Measurements from ENCODE around the gene CLEC17A. TPM values are rescaled to one million over a fixed set of nuclear protein-coding genes. Genes with fewer than 3 reads are reported as not detected.
"Not testable (repeated sequence)": the region's sequence is repeated elsewhere in the genome, so short reads cannot be mapped to it uniquely, and the experiment has no call there.

CLEC17A gene
- total RNA-seq, 1 donor = not detected

- H3K4me3 ChIP-seq (ENCODE audit: low read depth, low read length) = no peak overlapping the region
- DNase-seq (ENCODE audit: low read depth) = no peak
- no peak for TF ChIP-seq CTCF (IDR thresholded peaks at IDR 0.05; ENCODE audit: insufficient read depth, low read depth, low read length)
Observed at GRCh38 chr19:14611051-14611450, 28.2 kb downstream of the CLEC17A start.

- H3K4me3 ChIP-seq (ENCODE audit: low read depth, low read length); DNase-seq (ENCODE audit: low read depth): not testable (repeated sequence)
Observed at GRCh38 chr19:14612242-14612641, 29.4 kb downstream of the CLEC17A start.

GRCh38 chr19:14612657-14613056 lies 29.8 kb downstream of the CLEC17A start:
- DNase-seq (ENCODE audit: low read depth) = no peak
- no peak for TF ChIP-seq CTCF (IDR thresholded peaks at IDR 0.05; ENCODE audit: insufficient read depth, low read depth, low read length)
- H3K4me3 ChIP-seq (ENCODE audit: low read depth, low read length) = no peak overlapping the region

- H3K4me3 ChIP-seq (ENCODE audit: low read depth, low read length); DNase-seq (ENCODE audit: low read depth): not testable (repeated sequence)
Observed at GRCh38 chr19:14613399-14614098, 30.7 kb downstream of the CLEC17A start.

- no peak for TF ChIP-seq CTCF (IDR thresholded peaks at IDR 0.05; ENCODE audit: insufficient read depth, low read depth, low read length)
- H3K4me3 ChIP-seq (ENCODE audit: low read depth, low read length) = no peak overlapping the region
- DNase-seq (ENCODE audit: low read depth) = no peak
Observed at GRCh38 chr19:14614099-14614412, 31.2 kb downstream of the CLEC17A start.

GRCh38 chr19:14615623-14616022 lies 32.7 kb downstream of the CLEC17A start:
- no peak for DNase-seq (ENCODE audit: low read depth)
- no peak for TF ChIP-seq CTCF (IDR thresholded peaks at IDR 0.05; ENCODE audit: insufficient read depth, low read depth, low read length)
- H3K4me3 ChIP-seq (ENCODE audit: low read depth, low read length) = no peak overlapping the region

GRCh38 chr19:14616407-14616806 lies 33.5 kb downstream of the CLEC17A start:
- TF ChIP-seq CTCF (IDR thresholded peaks at IDR 0.05; ENCODE audit: insufficient read depth, low read depth, low read length) = no peak
- DNase-seq (ENCODE audit: low read depth) = no peak
- H3K4me3 ChIP-seq (ENCODE audit: low read depth, low read length) = no peak overlapping the region

- TF ChIP-seq CTCF (IDR thresholded peaks at IDR 0.05; ENCODE audit: insufficient read depth, low read depth, low read length) = no peak
- H3K4me3 ChIP-seq (ENCODE audit: low read depth, low read length) = no peak overlapping the region
- no peak for DNase-seq (ENCODE audit: low read depth)
Observed at GRCh38 chr19:14619404-14619803, 36.5 kb downstream of the CLEC17A start.

GRCh38 chr19:14624491-14624890 lies 41.6 kb downstream of the CLEC17A start:
- not testable (repeated sequence) for H3K4me3 ChIP-seq (ENCODE audit: low read depth, low read length); DNase-seq (ENCODE audit: low read depth)

Data from fibroblast of villous mesenchyme (primary cell).